Esophagus squamous epithelium (tissue), 5 donors: Measurements from ENCODE around the gene SMIM36. TPM values are rescaled to one million over a fixed set of nuclear protein-coding genes. Genes with fewer than 3 reads are reported as not detected.
"Not testable (repeated sequence)": the region's sequence is repeated elsewhere in the genome, so short reads cannot be mapped to it uniquely, and the experiment has no call there.

Experiments used
- DNase-seq: peaks from one replicate; lab custom pipeline; 2025; lab: John Stamatoyannopoulos, UW
- H3K27ac ChIP-seq, 4 donors: fragments of 200-600 bp; sonication (generic); one replicate each; pipeline ENCODE4 v1.5.1; 2016 to 2019; ENCODE audit warnings: mild to moderate bottlenecking in 1 of 4
- H3K27me3 ChIP-seq, 4 donors: fragments of 200-600 bp; sonication (generic); 1 replicate in 3 of 4; 2 replicates in 1 of 4; pipeline versions ENCODE4 v1.5.1 to v1.6.0; 2017 to 2021; ENCODE audit warnings: antibody characterized with exemption in 1 of 4
- H3K36me3 ChIP-seq, 3 donors: fragments of 200-600 bp; sonication (generic); one replicate each; pipeline ENCODE4 v1.5.1; 2016 to 2019
- H3K4me1 ChIP-seq, 3 donors: fragments of 200-600 bp; sonication (generic); one replicate each; pipeline ENCODE4 v1.5.1; 2017 to 2019
- H3K4me3 ChIP-seq, 4 donors: fragments of 200-600 bp; sonication (generic); 1 replicate in 3 of 4; 2 replicates in 1 of 4; pipeline ENCODE4 v1.5.1; 2016 to 2019; ENCODE audit warnings: mild to moderate bottlenecking in 2 of 4, moderate library complexity in 1 of 4
- H3K9me3 ChIP-seq, 3 donors: fragments of 200-600 bp; sonication (generic); one replicate each; pipeline ENCODE4 v1.5.1; 2016 to 2019
- CTCF ChIP-seq, 6 experiments: fragments of 450-650 bp in 4 of 6; fragments of 200-600 bp in 2 of 6; sonication (generic) in 2 of 6; IDR thresholded peaks; one replicate each; pipeline ENCODE4 v1.5.1; 2016 to 2019; ENCODE audit warnings: antibody characterized with exemption in 6 of 6, mild to moderate bottlenecking in 4 of 6, moderate library complexity in 4 of 6
- POLR2A ChIP-seq, 4 donors: fragments of 450-650 bp; IDR thresholded peaks; one replicate each; pipeline ENCODE4 v1.6.1; 2017; ENCODE audit warnings: antibody characterized with exemption in 4 of 4, mild to moderate bottlenecking in 4 of 4, moderate library complexity in 3 of 4
- WGBS, 2 donors: methylation state at CpG; one replicate each; pipeline ENCODE4 v1.1.5; 2018; 5-methylcytosine and 5-hydroxymethylcytosine counted together
- intact Hi-C: fragments of 100-400 bp; cut with DNase I; formaldehyde crosslinking; loops from one replicate; pipeline ENCODE4 v1.15.0; 2022
- total RNA-seq, 4 donors: library from RNA; depleted of rRNA; stranded (reverse); fragments of >200 nt; gene quantifications; one replicate each; pipeline ENCODE4 v1.1.0, GENCODE V29; 2016
- donor health status: DM: yes; HTN: yes; CAD: no.

Gene SMIM36
- total RNA-seq, 4 donors from 2014 or later: not detected

DNA sequence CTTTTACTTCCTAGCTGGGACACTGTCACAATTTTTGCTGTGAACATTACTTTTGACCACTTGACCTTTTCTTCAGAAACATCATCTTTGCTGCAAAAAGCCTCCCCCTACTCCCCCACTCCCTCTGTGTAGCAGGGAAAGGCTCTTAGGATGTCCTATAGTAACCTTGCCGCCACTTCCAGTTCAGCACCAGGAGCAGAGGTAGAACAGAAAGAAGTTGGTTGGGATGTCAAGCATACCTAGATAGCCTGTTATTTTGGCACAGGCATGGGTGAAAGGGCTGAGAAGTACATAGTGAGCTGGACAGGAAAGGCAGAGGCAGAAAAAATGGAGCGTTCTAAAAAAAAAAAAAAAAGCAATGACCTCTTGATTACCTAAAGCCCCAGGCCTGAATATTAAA, 31.3 kb downstream of the SMIM36 start:
- DNase-seq: no peak
- H3K9me3 ChIP-seq: no peaks in the 10 kb centered on the region
- H3K27ac ChIP-seq: no peak overlapping the region
- H3K27me3 ChIP-seq: no peaks in the 10 kb centered on the region
- H3K4me1 ChIP-seq: no peaks in the 10 kb centered on the region
- 85 to 100% methylated on average over 1 of the region's 2 CpGs for WGBS, 2 donors
- intact Hi-C loops: no loop called here
- no peak for TF ChIP-seq POLR2A (IDR thresholded peaks at IDR 0.05)
- no peak for TF ChIP-seq CTCF (IDR thresholded peaks at IDR 0.05)
- no peak overlapping the region for H3K4me3 ChIP-seq
- no peaks in the 10 kb centered on the region for H3K36me3 ChIP-seq

DNA sequence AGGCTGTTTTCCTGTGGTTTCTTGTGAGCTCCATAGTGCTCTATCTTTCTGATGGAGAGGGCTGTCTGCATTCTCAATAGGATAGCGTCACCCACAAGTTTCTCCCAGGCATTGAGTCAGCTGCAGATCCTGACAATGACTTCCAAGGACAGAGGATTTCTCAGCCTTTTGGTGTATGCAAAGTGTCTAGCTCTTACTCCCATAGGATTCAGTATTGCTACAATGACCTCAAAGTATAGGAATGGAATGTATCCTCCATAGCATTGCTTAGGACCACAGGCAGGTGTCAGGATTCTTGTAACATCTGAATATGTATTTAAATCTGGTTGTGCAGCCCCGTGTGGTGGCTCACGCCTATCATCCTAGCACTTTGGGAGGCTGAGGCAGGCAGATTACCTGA, 32.3 kb downstream of the SMIM36 start:
- Histone ChIP-seq H3K4me3 (no peak overlapping the region), H3K36me3 (no peaks in the 10 kb centered on the region), H3K27ac (no peak overlapping the region), H3K9me3 (no peaks in the 10 kb centered on the region), H3K4me1 (no peaks in the 10 kb centered on the region), H3K27me3 (no peaks in the 10 kb centered on the region)
- 53 to 90% methylated on average over 2 to 3 of the region's 3 CpGs for WGBS, 2 donors
- DNase-seq: no peak
- intact Hi-C loops: no loop called here
- no peak for TF ChIP-seq POLR2A (IDR thresholded peaks at IDR 0.05)
- no peak for TF ChIP-seq CTCF (IDR thresholded peaks at IDR 0.05)

DNA sequence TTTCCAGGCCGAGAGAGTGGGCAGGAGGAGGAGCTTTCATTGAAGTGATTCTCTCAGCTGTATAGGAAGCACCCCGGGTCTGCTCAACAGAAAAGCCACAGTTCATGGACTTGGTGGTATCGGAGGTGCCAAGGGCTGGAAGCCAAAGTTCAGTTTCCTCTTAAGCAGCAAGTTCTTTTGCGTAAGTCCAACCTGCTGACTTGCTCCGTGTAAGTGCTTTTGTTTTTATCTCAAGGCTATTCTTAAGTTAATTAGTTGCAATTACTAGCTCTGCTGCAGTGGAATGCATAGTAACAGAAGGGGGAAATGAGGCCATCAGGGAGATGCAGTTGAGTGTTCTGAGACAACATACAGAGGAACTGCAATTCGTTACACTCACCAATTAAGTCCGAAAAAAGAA, 44.6 kb downstream of the SMIM36 start:
- H3K27me3 ChIP-seq: no peaks in the 10 kb centered on the region
- no peaks in the 10 kb centered on the region for H3K4me1 ChIP-seq
- intact Hi-C loops: no loop called here
- no peak overlapping the region for H3K4me3 ChIP-seq
- H3K9me3 ChIP-seq: no peaks in the 10 kb centered on the region
- no peak for TF ChIP-seq CTCF (IDR thresholded peaks at IDR 0.05)
- TF ChIP-seq POLR2A (IDR thresholded peaks at IDR 0.05): no peak
- no peaks in the 10 kb centered on the region for H3K36me3 ChIP-seq
- WGBS, 2 donors: 42 to 58% methylated on average over 7 of the region's 7 CpGs
- no peak overlapping the region for H3K27ac ChIP-seq
- DNase-seq: no peak

DNA sequence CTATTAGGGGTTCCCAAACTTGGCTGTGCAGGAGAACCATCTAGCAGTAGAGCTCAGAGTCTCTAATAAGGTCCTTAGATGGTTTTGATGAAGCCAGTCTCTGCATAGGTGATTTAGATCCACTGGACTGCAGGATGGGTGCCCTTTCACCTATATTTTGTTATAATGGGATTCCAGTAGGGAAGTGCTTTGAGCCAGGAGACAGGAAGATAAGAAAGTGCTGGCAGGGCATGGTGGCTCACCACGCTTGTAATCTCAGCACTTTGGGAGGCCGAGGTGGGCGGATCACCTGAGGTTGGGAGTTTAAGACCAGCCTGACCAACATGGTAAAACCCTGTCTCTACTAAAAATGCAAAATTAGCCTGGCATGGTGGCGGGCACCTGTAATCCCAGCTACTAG, 45.5 kb downstream of the SMIM36 start:
- H3K36me3 ChIP-seq, H3K9me3 ChIP-seq, intact Hi-C loops, H3K27ac ChIP-seq, H3K27me3 ChIP-seq, DNase-seq, H3K4me3 ChIP-seq, H3K4me1 ChIP-seq: not testable (repeated sequence)
- 75 to 94% methylated on average over 3 to 4 of the region's 4 CpGs for WGBS, 2 donors

DNA sequence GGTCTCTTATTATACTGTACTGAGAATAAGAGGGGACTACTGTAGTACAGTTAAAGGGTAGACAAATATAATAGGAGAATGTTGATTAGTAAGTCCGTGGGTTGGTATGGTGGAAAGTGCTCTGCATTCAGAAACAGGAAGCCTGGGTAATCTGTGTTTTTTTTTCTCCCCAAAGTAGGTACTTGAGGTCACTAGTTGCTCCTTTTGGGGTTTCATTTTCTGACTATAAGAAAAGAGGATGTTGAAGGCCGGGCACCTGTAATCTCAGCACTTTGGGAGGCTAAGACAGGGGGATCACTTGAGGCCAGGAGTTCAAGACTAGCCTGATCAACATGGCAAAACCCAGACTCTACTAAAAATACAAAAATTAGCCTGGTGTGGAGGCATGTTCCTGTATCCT, 47.7 kb downstream of the SMIM36 start:
- TF ChIP-seq POLR2A (IDR thresholded peaks at IDR 0.05) (no peak), CTCF (IDR thresholded peaks at IDR 0.05) (no peak)
- no peaks in the 10 kb centered on the region for H3K27me3 ChIP-seq
- no peaks in the 10 kb centered on the region for H3K36me3 ChIP-seq
- DNase-seq: no peak
- H3K9me3 ChIP-seq: no peaks in the 10 kb centered on the region
- H3K4me3 ChIP-seq: no peak overlapping the region
- intact Hi-C loops: no loop called here
- no peaks in the 10 kb centered on the region for H3K4me1 ChIP-seq
- H3K27ac ChIP-seq: no peak overlapping the region
- 37 to 52% methylated on average over 2 of the region's 2 CpGs for WGBS, 2 donors

GRCh38 chr17:55462711-55463110, 48.5 kb downstream of the SMIM36 start:
- no peak for TF ChIP-seq CTCF (IDR thresholded peaks at IDR 0.05)
- TF ChIP-seq POLR2A (IDR thresholded peaks at IDR 0.05): no peak
- no peaks in the 10 kb centered on the region for H3K4me1 ChIP-seq
- H3K36me3 ChIP-seq: no peaks in the 10 kb centered on the region
- H3K27me3 ChIP-seq: no peaks in the 10 kb centered on the region
- H3K4me3 ChIP-seq: no peak overlapping the region
- H3K9me3 ChIP-seq: no peaks in the 10 kb centered on the region
- DNase-seq: no peak
- H3K27ac ChIP-seq: no peak overlapping the region
- intact Hi-C loops: no loop called here
